Omental fat pad (tissue), 4 donors: ENCODE results near the gene CARD10. TPM values are rescaled to one million over a fixed set of nuclear protein-coding genes. Genes with fewer than 3 reads are reported as not detected.
"Not testable (repeated sequence)": the region's sequence is repeated elsewhere in the genome, so short reads cannot be mapped to it uniquely, and the experiment has no call there.

Experiments used
- ATAC-seq: fragments of 150-250 bp; one replicate; pipeline ENCODE4 v1.9.1; 2016; ENCODE audit warnings: mild to moderate bottlenecking, moderate library complexity; ENCODE audit not compliant: low FRiP score
- DNase-seq: peaks from one replicate; pipeline ENCODE4 v3.0.0-alpha.2; 2019; ENCODE audit warnings: low spot score
- CTCF ChIP-seq, 3 donors: fragments of 450-650 bp; IDR thresholded peaks; one replicate each; pipeline ENCODE4 v1.5.1; 2016 to 2017; ENCODE audit warnings: antibody characterized with exemption in 3 of 3, mild to moderate bottlenecking in 3 of 3, moderate library complexity in 2 of 3
- total RNA-seq, 4 donors: library from RNA; depleted of rRNA; stranded (reverse); fragments of >200 nt; gene quantifications; one replicate each; pipeline ENCODE4 v1.1.0, GENCODE V29; 2016

CARD10 gene
- total RNA-seq, 4 donors from 2014 or later, result 2.5 to 18.8 (median 4.8) TPM

GRCh38 chr22:37529652-37530345 is 10.6 kb upstream of the CARD10 start:
- ATAC-seq (no peak), DNase-seq (no peak)
- TF ChIP-seq CTCF (IDR thresholded peaks at IDR 0.05), result no peak

GRCh38 chr22:37527952-37528351 is 8.7 kb upstream of the CARD10 start:
- not testable (repeated sequence) for DNase-seq, ATAC-seq

GRCh38 chr22:37527081-37527752 is 8.0 kb upstream of the CARD10 start:
- not testable (repeated sequence) for DNase-seq, ATAC-seq

GRCh38 chr22:37526376-37526775 is 7.2 kb upstream of the CARD10 start:
- TF ChIP-seq CTCF (IDR thresholded peaks at IDR 0.05), result no peak

GRCh38 chr22:37525746-37526350 is 6.6 kb upstream of the CARD10 start:
- DNase-seq (no peak), ATAC-seq (peak; percentile 3)
- TF ChIP-seq CTCF (IDR thresholded peaks at IDR 0.05), result no peak

More at GRCh38 chr22:37526376-37526775, 7.2 kb upstream of the CARD10 start:
- DNase-seq, result no peak
- peak; percentile 13 for ATAC-seq

- TF ChIP-seq CTCF (IDR thresholded peaks at IDR 0.05), result no peak
- ATAC-seq (peak; percentile 84), DNase-seq (no peak)
Observed at GRCh38 chr22:37525073-37525745, 6.0 kb upstream of the CARD10 start.

- no peak for ATAC-seq
- no peak for TF ChIP-seq CTCF (IDR thresholded peaks at IDR 0.05)
- DNase-seq, result no peak
Observed at GRCh38 chr22:37522482-37522881, 3.3 kb upstream of the CARD10 start.
